Camera-type eye (tissue), 1 donor: ENCODE measurements around the gene LRRC31. TPM values are rescaled to one million over a fixed set of nuclear protein-coding genes. Genes with fewer than 3 reads are reported as not detected.

Experiments
- total RNA-seq: library from RNA; depleted of rRNA; stranded (reverse); fragments of >200 nt; gene quantifications from one replicate; pipeline ENCODE4 v1.2.3, GENCODE V29; 2014

LRRC31 gene
- not detected for total RNA-seq

DNA sequence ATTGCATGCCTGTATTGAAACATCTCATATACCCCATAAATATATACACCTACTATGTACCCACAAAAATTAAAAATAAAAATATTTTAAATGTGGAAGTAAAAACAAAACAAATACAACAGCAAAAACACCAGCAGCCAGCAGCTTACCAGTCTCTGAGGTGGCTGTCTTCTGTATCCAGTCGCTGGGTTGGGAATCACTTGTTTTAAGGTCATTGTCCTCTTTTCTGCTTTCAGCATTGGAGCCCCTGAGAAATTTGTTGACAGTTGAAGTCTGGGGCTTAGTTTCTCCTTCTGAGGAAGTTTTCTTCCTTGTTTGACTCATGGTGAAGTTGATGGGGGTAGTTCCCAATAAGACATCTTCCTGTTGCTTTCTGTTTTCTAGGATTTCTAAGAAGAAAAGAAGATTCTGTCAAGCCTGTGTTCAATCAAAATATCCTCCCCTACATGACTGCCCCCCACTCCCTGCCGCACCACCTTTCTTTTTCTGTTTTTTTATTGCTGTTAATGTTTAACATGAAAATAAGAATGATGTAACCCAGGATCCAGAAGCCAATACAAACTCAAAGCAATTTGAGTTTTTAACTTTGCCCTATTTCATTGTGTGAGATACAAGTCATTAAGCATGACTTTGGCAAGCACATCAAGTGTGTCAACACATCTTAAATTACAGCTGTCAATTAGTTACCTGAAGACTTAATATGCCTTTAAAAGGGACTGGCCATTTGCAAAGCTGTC lies at the start of gene LRRC31:
Gene LRRC31 (minus strand): TSS at position 452 of the 737 bp plus-strand sequence. CDS start 128 bp downstream, at position 324.

DNA sequence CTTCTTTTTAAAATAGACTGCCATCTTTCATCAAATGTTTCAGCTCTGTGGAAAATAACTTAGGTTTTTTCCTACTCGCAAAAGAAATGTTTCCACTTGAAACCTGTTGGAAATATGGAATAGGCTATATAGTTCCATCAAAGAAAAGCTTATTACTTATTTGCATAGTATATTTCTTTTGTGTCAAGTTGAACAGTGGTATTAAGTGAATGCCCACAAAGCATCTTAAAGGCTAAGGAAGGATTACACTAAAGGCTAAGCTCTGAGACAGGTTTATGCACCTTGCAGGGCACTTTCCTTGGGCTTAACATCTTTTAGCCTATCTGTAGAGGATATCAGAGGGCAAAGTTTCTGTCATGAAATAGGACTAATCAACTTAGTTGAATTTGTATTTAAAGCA lies 41.5 kb upstream of the LRRC31 start, which contains the start of gene SAMD7:
Gene SAMD7 (plus strand): TSS at position 301 of the 400 bp plus-strand sequence. CDS start 7,927 bp downstream, outside the sequence.

DNA sequence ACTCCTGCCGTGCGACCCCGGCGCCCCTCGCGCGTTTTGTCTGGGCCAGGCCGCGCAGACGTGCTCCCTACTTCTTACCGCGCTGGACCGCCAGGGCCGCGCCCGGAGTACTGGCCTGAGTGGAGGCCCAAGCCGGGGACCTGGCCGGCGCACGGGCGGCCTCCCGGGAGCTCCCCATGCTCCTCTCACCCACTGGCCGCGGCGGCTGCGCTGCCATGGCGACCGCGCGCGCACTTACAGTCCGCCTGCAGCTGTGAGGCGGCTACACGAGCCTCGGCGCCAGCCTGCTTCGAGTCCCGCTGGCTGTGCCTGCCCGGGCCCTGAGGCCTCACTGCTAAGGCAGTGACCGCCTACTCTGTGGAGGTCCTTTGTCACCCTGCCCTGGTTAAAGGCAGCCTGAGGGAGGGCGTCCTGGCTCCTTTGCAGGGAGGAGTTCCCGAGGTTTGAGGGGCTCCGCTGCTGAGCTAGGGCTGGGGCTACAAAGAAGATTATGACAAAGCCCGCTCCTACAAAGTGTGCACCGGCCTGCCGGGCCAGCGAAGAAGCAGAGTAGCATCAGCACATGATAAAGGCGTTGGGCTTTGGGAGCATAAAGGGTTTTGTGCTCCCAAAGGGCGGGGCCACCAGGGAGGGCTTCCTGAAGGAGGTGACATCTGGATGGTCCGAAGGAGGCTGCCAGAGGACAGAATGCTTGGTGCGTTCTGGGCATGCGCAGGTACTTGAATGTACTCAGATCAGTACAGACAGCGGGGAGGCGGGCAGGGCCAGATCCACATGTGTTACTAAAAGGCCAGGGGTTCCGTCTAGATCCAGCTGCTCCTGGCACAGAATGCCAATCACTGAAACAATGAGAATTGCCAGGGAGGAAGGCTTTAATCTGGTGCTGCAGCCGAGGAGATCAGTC lies 57.2 kb downstream of the LRRC31 start, which contains the start of the genes LRRC34 and LRRIQ4:
Gene LRRC34 (minus strand): TSS at position 573 of the 904 bp plus-strand sequence. CDS start 356 bp downstream, at position 217.
Gene LRRIQ4 (plus strand): TSS at position 539 of the 904 bp plus-strand sequence. CDS start 9,052 bp downstream, outside the sequence.

Other genes with a start within 250 kb of the LRRC31 start
- 19.2 TPM for gene MECOM, start 206.2 kb downstream of the LRRC31 start, total RNA-seq
- gene TERC, start 104.9 kb downstream of the LRRC31 start, total RNA-seq: 215 TPM
- 2.6 TPM for gene ACTRT3, start 100.4 kb downstream of the LRRC31 start, total RNA-seq
- 36.2 TPM for gene MYNN, start 96.5 kb downstream of the LRRC31 start, total RNA-seq
- gene LRRIQ4, start 57.1 kb downstream of the LRRC31 start, total RNA-seq: 0.33 TPM
- 17.3 TPM for gene LRRC34, start 57.0 kb downstream of the LRRC31 start, total RNA-seq
- gene SAMD7, start 41.6 kb upstream of the LRRC31 start, total RNA-seq: 22.0 TPM
- 94.3 TPM for gene SEC62, start 96.9 kb upstream of the LRRC31 start, total RNA-seq
- 61.7 TPM for gene GPR160, start 168.1 kb upstream of the LRRC31 start, total RNA-seq